Endothelial cell of umbilical vein (primary cell): Measurements from ENCODE around the gene HYAL1.
A peak's percentile ranks its signal among the peaks of the same experiment; 100 is the strongest.

Experiments
- CTCF ChIP-seq, 2 donors: IDR thresholded peaks; 1 replicate in 1 of 2; 2 replicates in 1 of 2; pipeline ENCODE4 v1.5.1; 2011; ENCODE audit warnings: low read length in 2 of 2, mild to moderate bottlenecking in 2 of 2, moderate library complexity in 2 of 2, control low read depth in 1 of 2, inconsistent platforms in 1 of 2, low read depth in 1 of 2; ENCODE audit not compliant: insufficient read depth in 1 of 2; ENCODE audit errors: extremely low read depth in 1 of 2
- EZH2 ChIP-seq: IDR thresholded peaks from 2 replicates; pipeline ENCODE4 v1.6.1; 2012; ENCODE audit warnings: borderline replicate concordance, low read depth, mild to moderate bottlenecking, moderate library complexity, low read length, inconsistent platforms; ENCODE audit not compliant: severe bottlenecking
- MAX ChIP-seq: IDR thresholded peaks from 2 replicates; pipeline ENCODE4 v1.6.1; 2011; ENCODE audit not compliant: insufficient read depth, insufficient read length
- POLR2A ChIP-seq: IDR thresholded peaks from 2 replicates; pipeline ENCODE4 v1.6.1; 2012; ENCODE audit warnings: low read depth, mild to moderate bottlenecking, control low read depth, low read length

GRCh38 chr3:50321336-50322114 is 18.2 kb upstream of the HYAL1 start:
- TF ChIP-seq EZH2 (no peak), POLR2A (no peak), CTCF (IDR thresholded peaks at IDR 0.05; ENCODE audit: extremely low read depth in 1 of 2, insufficient read depth in 1 of 2, low read depth in 1 of 2, low read length in 2 of 2) (peak; percentile 41 to 82), MAX (no peak)
